Keratinocyte (primary cell): ENCODE results near the gene GRM1.

ENCODE experiments used
- EZH2 ChIP-seq: IDR thresholded peaks from one replicate; pipeline ENCODE4 v1.6.1; 2012; ENCODE audit warnings: inconsistent platforms, mild to moderate bottlenecking, low read length, moderate library complexity
- TF ChIP-seq, protein P1 (sequence below), 3 experiments: IDR thresholded peaks in 1 of 3; conservative IDR thresholded peaks in 1 of 3; optimal IDR thresholded peaks in 1 of 3; 2 replicates in 2 of 3; 3 replicates in 1 of 3; pipeline versions ENCODE3 to v1.5.1; 2011; ENCODE audit warnings: low read length in 3 of 3, mild to moderate bottlenecking in 3 of 3, moderate library complexity in 2 of 3, control low read depth in 1 of 3, inconsistent platforms in 1 of 3; ENCODE audit not compliant: insufficient read depth in 2 of 3; ENCODE audit errors: extremely low read depth in 1 of 3

DNA sequence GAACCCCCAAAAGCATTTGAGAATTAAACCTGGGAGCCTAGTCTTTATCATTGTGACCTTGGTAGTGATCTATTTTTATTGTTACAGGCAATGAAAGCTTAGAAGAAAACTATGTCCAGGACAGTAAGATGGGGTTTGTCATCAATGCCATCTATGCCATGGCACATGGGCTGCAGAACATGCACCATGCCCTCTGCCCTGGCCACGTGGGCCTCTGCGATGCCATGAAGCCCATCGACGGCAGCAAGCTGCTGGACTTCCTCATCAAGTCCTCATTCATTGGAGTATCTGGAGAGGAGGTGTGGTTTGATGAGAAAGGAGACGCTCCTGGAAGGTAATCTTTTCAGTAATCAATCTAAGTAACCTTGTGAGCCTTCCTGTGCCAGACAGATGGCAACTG lies 323.3 kb downstream of the GRM1 start:
- TF ChIP-seq EZH2 = no peak
- TF ChIP-seq, protein P1, sequence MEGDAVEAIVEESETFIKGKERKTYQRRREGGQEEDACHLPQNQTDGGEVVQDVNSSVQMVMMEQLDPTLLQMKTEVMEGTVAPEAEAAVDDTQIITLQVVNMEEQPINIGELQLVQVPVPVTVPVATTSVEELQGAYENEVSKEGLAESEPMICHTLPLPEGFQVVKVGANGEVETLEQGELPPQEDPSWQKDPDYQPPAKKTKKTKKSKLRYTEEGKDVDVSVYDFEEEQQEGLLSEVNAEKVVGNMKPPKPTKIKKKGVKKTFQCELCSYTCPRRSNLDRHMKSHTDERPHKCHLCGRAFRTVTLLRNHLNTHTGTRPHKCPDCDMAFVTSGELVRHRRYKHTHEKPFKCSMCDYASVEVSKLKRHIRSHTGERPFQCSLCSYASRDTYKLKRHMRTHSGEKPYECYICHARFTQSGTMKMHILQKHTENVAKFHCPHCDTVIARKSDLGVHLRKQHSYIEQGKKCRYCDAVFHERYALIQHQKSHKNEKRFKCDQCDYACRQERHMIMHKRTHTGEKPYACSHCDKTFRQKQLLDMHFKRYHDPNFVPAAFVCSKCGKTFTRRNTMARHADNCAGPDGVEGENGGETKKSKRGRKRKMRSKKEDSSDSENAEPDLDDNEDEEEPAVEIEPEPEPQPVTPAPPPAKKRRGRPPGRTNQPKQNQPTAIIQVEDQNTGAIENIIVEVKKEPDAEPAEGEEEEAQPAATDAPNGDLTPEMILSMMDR (optimal IDR thresholded peaks at IDR 0.05 in 1 of 3, IDR thresholded peaks at IDR 0.05 in 1 of 3, conservative IDR thresholded peaks at IDR 0.05 in 1 of 3; ENCODE audit: extremely low read depth in 1 of 3, insufficient read depth in 2 of 3, low read length in 3 of 3) = no peak
